IMR-90 (cell line): Measurements from ENCODE around the gene ANKRD6. TPM values are rescaled to one million over a fixed set of nuclear protein-coding genes. Genes with fewer than 3 reads are reported as not detected.

Experiments
- ATAC-seq: fragments of 200-7000 bp; cut with Tn5 transposase; 2 replicates; pipeline ENCODE4 v1.9.1; 2020; ENCODE audit warnings: low read depth, mild to moderate bottlenecking, moderate library complexity
- BruUV-seq: library from RNA; stranded (reverse); fragments of 400-500 nt; replicated peaks from 2 replicates; lab custom pipeline; 2021; lab: Mats Ljungman, UMichigan
- CTCF ChIA-PET: fragments of 300-600 bp; formaldehyde crosslinking; extraction: SDS; loops from one replicate; lab custom pipeline; 2021; ENCODE audit warnings: antibody characterized with exemption; lab: Yijun Ruan, JAX
- POLR2A ChIA-PET: fragments of 300-600 bp; sonication (Branson Sonifier 250); formaldehyde crosslinking; loops from one replicate; lab custom pipeline; 2022; ENCODE audit warnings: antibody characterized with exemption; ENCODE audit not compliant: unreplicated experiment; lab: Charles Lee
- DNase-seq: peaks from one replicate; pipeline ENCODE4 v3.0.0; 2013
- H2AFZ ChIP-seq: replicated peaks from 2 replicates; pipeline ENCODE3; 2013; ENCODE audit warnings: low read length, mild to moderate bottlenecking; ENCODE audit not compliant: poor library complexity
- H2AK5ac ChIP-seq: 2 replicates; pipeline ENCODE4 v1.6.1; 2013; ENCODE audit warnings: low read depth, low read length, inconsistent platforms
- H2AK9ac ChIP-seq: replicated peaks from 2 replicates; pipeline ENCODE3; 2013; ENCODE audit warnings: mild to moderate bottlenecking, low read depth, low read length, moderate library complexity; ENCODE audit not compliant: poor library complexity
- H2BK120ac ChIP-seq: 2 replicates; pipeline ENCODE4 v1.6.1; 2013; ENCODE audit warnings: low read depth, low read length, inconsistent platforms
- H2BK15ac ChIP-seq: 3 replicates; pipeline ENCODE4 v1.6.1; 2013; ENCODE audit warnings: low read depth, low read length, inconsistent platforms
- H2BK20ac ChIP-seq: 2 replicates; pipeline ENCODE4 v1.6.1; 2013; ENCODE audit warnings: low read depth, mild to moderate bottlenecking, inconsistent platforms, low read length, moderate library complexity
- H2BK5ac ChIP-seq: 2 replicates; pipeline ENCODE4 v1.6.1; 2013; ENCODE audit warnings: mild to moderate bottlenecking, low read depth, low read length, inconsistent platforms; ENCODE audit not compliant: poor library complexity, severe bottlenecking
- H3K14ac ChIP-seq: replicated peaks from 2 replicates; pipeline ENCODE4 v1.6.1; 2013; ENCODE audit warnings: low read depth, low read length, inconsistent platforms
- H3K18ac ChIP-seq: 2 replicates; pipeline ENCODE4 v1.6.1; 2013; ENCODE audit warnings: low read depth, low read length, control low read depth
- H3K23ac ChIP-seq: 2 replicates; pipeline ENCODE4 v1.6.1; 2013; ENCODE audit warnings: low read depth, low read length, inconsistent platforms
- H3K27ac ChIP-seq: 2 replicates; pipeline ENCODE4 v1.5.1; 2013; ENCODE audit warnings: mild to moderate bottlenecking, control low read depth, low read length; ENCODE audit not compliant: insufficient read depth
- H3K27me3 ChIP-seq: 2 replicates; pipeline ENCODE4 v1.6.1; 2013; ENCODE audit warnings: low read length; ENCODE audit not compliant: control insufficient read depth, insufficient read depth
- H3K36me3 ChIP-seq: 2 replicates; pipeline ENCODE4 v1.6.1; 2013; ENCODE audit warnings: low read length, mixed read lengths; ENCODE audit not compliant: control insufficient read depth, insufficient read depth
- H3K4ac ChIP-seq: 2 replicates; pipeline ENCODE4 v1.6.1; 2013; ENCODE audit warnings: low read depth, low read length, inconsistent platforms
- H3K4me1 ChIP-seq: 2 replicates; pipeline ENCODE4 v1.6.1; 2013; ENCODE audit warnings: low read length, mixed read lengths; ENCODE audit not compliant: control insufficient read depth, insufficient read depth
- H3K4me2 ChIP-seq: 2 replicates; pipeline ENCODE4 v1.6.1; 2013; ENCODE audit warnings: low read depth, mild to moderate bottlenecking, control low read depth, low read length, moderate library complexity
- H3K4me3 ChIP-seq: 2 replicates; pipeline ENCODE4 v1.5.1; 2013; ENCODE audit warnings: low read depth, mild to moderate bottlenecking, control low read depth, low read length, moderate library complexity; ENCODE audit not compliant: insufficient read depth
- H3K56ac ChIP-seq: 2 replicates; pipeline ENCODE4 v1.6.1; 2013; ENCODE audit warnings: low read length, inconsistent platforms; ENCODE audit not compliant: insufficient read depth; ENCODE audit errors: extremely low read depth
- H3K79me1 ChIP-seq, 2 experiments: 2 replicates each; pipeline ENCODE4 v1.6.1; 2013; ENCODE audit warnings: low read length in 2 of 2, inconsistent platforms in 1 of 2, low read depth in 1 of 2
- H3K9ac ChIP-seq: 2 replicates; pipeline ENCODE4 v1.6.1; 2013; ENCODE audit warnings: low read depth, low read length, control low read depth
- H3K9me1 ChIP-seq: 2 replicates; pipeline ENCODE4 v1.6.1; 2013; ENCODE audit warnings: low read length, inconsistent platforms; ENCODE audit not compliant: insufficient read depth
- H3K9me3 ChIP-seq: 2 replicates; pipeline ENCODE4 v1.6.1; 2013; ENCODE audit warnings: low read length; ENCODE audit not compliant: control insufficient read depth, insufficient read depth
- H4K20me1 ChIP-seq: 2 replicates; pipeline ENCODE4 v1.6.1; 2013; ENCODE audit warnings: low read length, inconsistent platforms; ENCODE audit not compliant: insufficient read depth
- H4K5ac ChIP-seq: 2 replicates; pipeline ENCODE4 v1.6.1; 2013; ENCODE audit warnings: mild to moderate bottlenecking, low read depth, low read length, control low read depth
- H4K8ac ChIP-seq, 2 experiments: 2 replicates each; pipeline ENCODE4 v1.6.1; 2013; ENCODE audit warnings: low read depth in 2 of 2, low read length in 2 of 2, control low read depth in 1 of 2, inconsistent platforms in 1 of 2
- H4K91ac ChIP-seq: 2 replicates; pipeline ENCODE4 v1.6.1; 2013; ENCODE audit warnings: low read depth, low read length, inconsistent platforms; ENCODE audit not compliant: insufficient read depth
- BHLHE40 ChIP-seq: fragments of 150-350 bp; IDR thresholded peaks from 2 replicates; pipeline ENCODE4 v1.6.1; 2016; ENCODE audit warnings: mild to moderate bottlenecking, low read depth, low read length
- CEBPB ChIP-seq: IDR thresholded peaks from 2 replicates; pipeline ENCODE4 v1.6.1; 2012; ENCODE audit warnings: low read depth, low read length, improper control_type of control experiment
- CHD1 ChIP-seq: IDR thresholded peaks from 2 replicates; pipeline ENCODE4 v1.6.1; 2012; ENCODE audit warnings: low read depth, low read length, improper control_type of control experiment
- FOS ChIP-seq: fragments of 150-350 bp; IDR thresholded peaks from 2 replicates; pipeline ENCODE4 v1.6.1; 2016; ENCODE audit warnings: low read depth, low read length
- MAFK ChIP-seq: IDR thresholded peaks from 2 replicates; pipeline ENCODE4 v1.6.1; 2012; ENCODE audit warnings: low read depth, low read length, improper control_type of control experiment
- MAZ ChIP-seq: IDR thresholded peaks from 2 replicates; pipeline ENCODE4 v1.6.1; 2012; ENCODE audit warnings: low read depth, mild to moderate bottlenecking, low read length, improper control_type of control experiment, moderate library complexity, borderline replicate concordance
- MXI1 ChIP-seq: IDR thresholded peaks from 2 replicates; pipeline ENCODE4 v1.6.1; 2012; ENCODE audit warnings: low read depth, mild to moderate bottlenecking, low read length, moderate library complexity, borderline replicate concordance
- NFE2L2 ChIP-seq: fragments of 150-350 bp; IDR thresholded peaks from 2 replicates; pipeline ENCODE4 v1.6.1; 2016; ENCODE audit warnings: low read depth, mild to moderate bottlenecking, low read length
- RAD21 ChIP-seq: IDR thresholded peaks from 2 replicates; pipeline ENCODE4 v1.6.1; 2012; ENCODE audit warnings: low read length, improper control_type of control experiment
- RCOR1 ChIP-seq: IDR thresholded peaks from 2 replicates; pipeline ENCODE4 v1.6.1; 2012; ENCODE audit warnings: mild to moderate bottlenecking, low read length, improper control_type of control experiment; ENCODE audit not compliant: insufficient replicate concordance
- RFX5 ChIP-seq: IDR thresholded peaks from 2 replicates; pipeline ENCODE4 v1.8.0; 2012; ENCODE audit warnings: low read depth, mild to moderate bottlenecking, low read length, moderate library complexity
- SMC3 ChIP-seq: fragments of 150-350 bp; IDR thresholded peaks from 2 replicates; pipeline ENCODE4 v1.6.1; 2016; ENCODE audit warnings: low read depth, mild to moderate bottlenecking, antibody characterized with exemption, low read length, moderate library complexity
- WGBS, 2 experiments: methylation state at CpG; one replicate each; pipeline versions ENCODE4 v1.1.5 to v1.1.7; 2013; ENCODE audit warnings: missing lambda C conversion rate in 2 of 2; ENCODE audit not compliant: insufficient read length in 1 of 2; ENCODE audit errors: extremely low coverage in 2 of 2; 5-methylcytosine and 5-hydroxymethylcytosine counted together
- dilution Hi-C: fragments of 300-500 bp; cut with HindIII; formaldehyde crosslinking; loops from one replicate; pipeline ENCODE4 v1.14.3; 2018; ENCODE audit warnings: low sequenced_read_pairs; ENCODE audit not compliant: unreplicated experiment
- in situ Hi-C: fragments of 300-500 bp; cut with MboI; formaldehyde crosslinking; loops from 3 replicates; pipeline ENCODE4 v1.14.3; 2019; ENCODE audit warnings: low sequenced_read_pairs, inconsistent platforms, mixed read lengths
- intact Hi-C: fragments of 100-400 bp; cut with micrococcal nuclease; formaldehyde crosslinking; loops from 2 replicates; pipeline ENCODE4 v1.10.0; 2022
- polyA plus RNA-seq, 3 experiments: library from polyadenylated mRNA; depleted of rRNA; stranded (reverse); fragments of >200 nt; gene quantifications; 2 replicates each; pipeline ENCODE4 v1.2.3, GENCODE V29; 2012; ENCODE audit warnings: low replicate concordance in 1 of 3
- total RNA-seq: library from RNA; depleted of rRNA; stranded (reverse); fragments of >200 nt; gene quantifications from 2 replicates; pipeline ENCODE4 v1.2.3, GENCODE V29; 2012
- TF ChIP-seq, protein P1 (sequence below): conservative IDR thresholded peaks from 2 replicates; pipeline ENCODE4 v1.5.1; 2012; ENCODE audit warnings: mild to moderate bottlenecking, low read depth, low read length, improper control_type of control experiment
- TF ChIP-seq, protein P2 (sequence below): fragments of 150-350 bp; IDR thresholded peaks from 2 replicates; pipeline ENCODE4 v1.6.1; 2016; ENCODE audit warnings: low read depth, mild to moderate bottlenecking, low read length, moderate library complexity, borderline replicate concordance
- TF ChIP-seq, protein P3 (sequence below): fragments of 150-350 bp; IDR thresholded peaks from 2 replicates; pipeline ENCODE4 v1.6.1; 2017; ENCODE audit warnings: mild to moderate bottlenecking, antibody characterized with exemption, low read length, low read depth

The ANKRD6 gene
- total and polyA plus RNA-seq, 2 of the 4 experiments (the other 2 are of a cell fraction), result 0.12 to 0.18 TPM

DNA sequence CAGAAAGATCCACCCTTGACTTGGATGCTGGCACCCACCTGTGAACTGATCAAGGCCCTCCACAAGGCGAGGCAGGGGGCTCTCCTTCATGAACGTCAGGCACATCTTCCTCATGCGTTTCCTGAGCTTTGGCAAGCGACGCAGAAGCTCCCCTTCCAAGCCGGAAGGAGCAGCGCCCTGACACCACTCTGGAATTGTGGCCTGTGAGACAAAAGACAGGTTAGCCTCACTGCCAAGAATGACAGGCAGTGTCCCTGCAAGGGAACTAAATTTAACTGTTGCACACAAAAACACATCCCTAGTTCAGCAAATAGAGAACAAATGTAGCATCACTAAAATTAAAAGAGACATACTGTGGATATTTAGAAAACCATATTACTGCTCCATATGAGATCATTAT is 247.6 kb downstream of the ANKRD6 start:
- peaks cover 49% of the 10 kb centered on the region for H3K36me3 ChIP-seq
- no peak overlapping the region for H2BK5ac ChIP-seq
- no peak overlapping the region for H3K9ac ChIP-seq
- H3K4ac ChIP-seq, result no peak overlapping the region
- 90% methylated on average over 5 of the region's 7 CpGs; no CpG with 5 or more reads in 1 of the 2 experiments for WGBS, 2 experiments
- no peak overlapping the region for H3K27ac ChIP-seq
- POLR2A ChIA-PET, result no interaction called here
- no peak overlapping the region for H3K4me2 ChIP-seq
- H2AFZ ChIP-seq, result no peak overlapping the region
- BruUV-seq, result no TSS peak
- H3K14ac ChIP-seq, result no peak overlapping the region
- no peak overlapping the region for H3K18ac ChIP-seq
- no peak overlapping the region for H2AK9ac ChIP-seq
- no peaks in the 10 kb centered on the region for H3K27me3 ChIP-seq
- no peak overlapping the region for H3K56ac ChIP-seq
- H3K4me1 ChIP-seq, result peaks cover 3% of the 10 kb centered on the region; the same call in 1 of the 2 replicates
- no peaks in the 10 kb centered on the region for H3K79me1 ChIP-seq
- H2AK5ac ChIP-seq, result no peak overlapping the region
- H4K8ac ChIP-seq, result no peak overlapping the region
- H2BK120ac ChIP-seq, result no peak overlapping the region
- dilution Hi-C loops (no loop called here), intact Hi-C loops (no loop called here), in situ Hi-C loops (no loop called here)
- no peak overlapping the region for H4K5ac ChIP-seq
- ATAC-seq (no peak), DNase-seq (no peak)
- TF ChIP-seq MAZ (no peak), BHLHE40 (no peak), MXI1 (no peak), RAD21 (no peak), RFX5 (no peak), NFE2L2 (no peak), FOS (no peak), CHD1 (no peak), RCOR1 (no peak), MAFK (no peak), SMC3 (no peak), CEBPB (no peak)
- TF ChIP-seq, protein P1, sequence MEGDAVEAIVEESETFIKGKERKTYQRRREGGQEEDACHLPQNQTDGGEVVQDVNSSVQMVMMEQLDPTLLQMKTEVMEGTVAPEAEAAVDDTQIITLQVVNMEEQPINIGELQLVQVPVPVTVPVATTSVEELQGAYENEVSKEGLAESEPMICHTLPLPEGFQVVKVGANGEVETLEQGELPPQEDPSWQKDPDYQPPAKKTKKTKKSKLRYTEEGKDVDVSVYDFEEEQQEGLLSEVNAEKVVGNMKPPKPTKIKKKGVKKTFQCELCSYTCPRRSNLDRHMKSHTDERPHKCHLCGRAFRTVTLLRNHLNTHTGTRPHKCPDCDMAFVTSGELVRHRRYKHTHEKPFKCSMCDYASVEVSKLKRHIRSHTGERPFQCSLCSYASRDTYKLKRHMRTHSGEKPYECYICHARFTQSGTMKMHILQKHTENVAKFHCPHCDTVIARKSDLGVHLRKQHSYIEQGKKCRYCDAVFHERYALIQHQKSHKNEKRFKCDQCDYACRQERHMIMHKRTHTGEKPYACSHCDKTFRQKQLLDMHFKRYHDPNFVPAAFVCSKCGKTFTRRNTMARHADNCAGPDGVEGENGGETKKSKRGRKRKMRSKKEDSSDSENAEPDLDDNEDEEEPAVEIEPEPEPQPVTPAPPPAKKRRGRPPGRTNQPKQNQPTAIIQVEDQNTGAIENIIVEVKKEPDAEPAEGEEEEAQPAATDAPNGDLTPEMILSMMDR, result no peak
- TF ChIP-seq, protein P2, sequence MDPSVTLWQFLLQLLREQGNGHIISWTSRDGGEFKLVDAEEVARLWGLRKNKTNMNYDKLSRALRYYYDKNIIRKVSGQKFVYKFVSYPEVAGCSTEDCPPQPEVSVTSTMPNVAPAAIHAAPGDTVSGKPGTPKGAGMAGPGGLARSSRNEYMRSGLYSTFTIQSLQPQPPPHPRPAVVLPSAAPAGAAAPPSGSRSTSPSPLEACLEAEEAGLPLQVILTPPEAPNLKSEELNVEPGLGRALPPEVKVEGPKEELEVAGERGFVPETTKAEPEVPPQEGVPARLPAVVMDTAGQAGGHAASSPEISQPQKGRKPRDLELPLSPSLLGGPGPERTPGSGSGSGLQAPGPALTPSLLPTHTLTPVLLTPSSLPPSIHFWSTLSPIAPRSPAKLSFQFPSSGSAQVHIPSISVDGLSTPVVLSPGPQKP, result no peak
- TF ChIP-seq, protein P3, sequence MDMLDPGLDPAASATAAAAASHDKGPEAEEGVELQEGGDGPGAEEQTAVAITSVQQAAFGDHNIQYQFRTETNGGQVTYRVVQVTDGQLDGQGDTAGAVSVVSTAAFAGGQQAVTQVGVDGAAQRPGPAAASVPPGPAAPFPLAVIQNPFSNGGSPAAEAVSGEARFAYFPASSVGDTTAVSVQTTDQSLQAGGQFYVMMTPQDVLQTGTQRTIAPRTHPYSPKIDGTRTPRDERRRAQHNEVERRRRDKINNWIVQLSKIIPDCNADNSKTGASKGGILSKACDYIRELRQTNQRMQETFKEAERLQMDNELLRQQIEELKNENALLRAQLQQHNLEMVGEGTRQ, result no peak
- no peak overlapping the region for H2BK20ac ChIP-seq
- H4K91ac ChIP-seq, result no peak overlapping the region
- H3K9me3 ChIP-seq, result no peaks in the 10 kb centered on the region
- H3K9me1 ChIP-seq, result peaks cover 3% of the 10 kb centered on the region; the same call in 1 of the 2 replicates
- no peaks in the 10 kb centered on the region for H4K20me1 ChIP-seq
- no peak overlapping the region for H2BK15ac ChIP-seq
- CTCF ChIA-PET, result no interaction called here
- H3K23ac ChIP-seq, result no peak overlapping the region
- no peak overlapping the region for H3K4me3 ChIP-seq
